BLaER1 (cell line): ENCODE measurements around the gene CRY2.

Experiments used
- H3K27ac ChIP-seq: shearing (Covaris generic); formaldehyde crosslinking; 2 replicates; pipeline ENCODE4 v1.8.1; 2022
- H3K27me3 ChIP-seq: shearing (Covaris generic); formaldehyde crosslinking; 2 replicates; pipeline ENCODE4 v1.8.1; 2022
- H3K36me3 ChIP-seq: shearing (Covaris generic); formaldehyde crosslinking; 2 replicates; pipeline ENCODE4 v1.8.1; 2022
- H3K4me1 ChIP-seq: shearing (Covaris generic); formaldehyde crosslinking; 2 replicates; pipeline ENCODE4 v1.8.1; 2022
- H3K4me2 ChIP-seq: shearing (Covaris generic); formaldehyde crosslinking; 2 replicates; pipeline ENCODE4 v1.8.1; 2022
- H3K4me3 ChIP-seq: shearing (Covaris generic); formaldehyde crosslinking; 2 replicates; pipeline ENCODE4 v1.8.1; 2022
- H3K9ac ChIP-seq: shearing (Covaris generic); formaldehyde crosslinking; 2 replicates; pipeline ENCODE4 v1.8.1; 2022
- H3K9me3 ChIP-seq: shearing (Covaris generic); formaldehyde crosslinking; 2 replicates; pipeline ENCODE4 v1.8.1; 2022
- H4K20me1 ChIP-seq: shearing (Covaris generic); formaldehyde crosslinking; 2 replicates; pipeline ENCODE4 v1.8.1; 2022
- Cebpa-rat ChIP-seq: shearing (Covaris generic); IDR thresholded peaks from 2 replicates; pipeline ENCODE4 v1.8.1; 2022

Gene CRY2

DNA sequence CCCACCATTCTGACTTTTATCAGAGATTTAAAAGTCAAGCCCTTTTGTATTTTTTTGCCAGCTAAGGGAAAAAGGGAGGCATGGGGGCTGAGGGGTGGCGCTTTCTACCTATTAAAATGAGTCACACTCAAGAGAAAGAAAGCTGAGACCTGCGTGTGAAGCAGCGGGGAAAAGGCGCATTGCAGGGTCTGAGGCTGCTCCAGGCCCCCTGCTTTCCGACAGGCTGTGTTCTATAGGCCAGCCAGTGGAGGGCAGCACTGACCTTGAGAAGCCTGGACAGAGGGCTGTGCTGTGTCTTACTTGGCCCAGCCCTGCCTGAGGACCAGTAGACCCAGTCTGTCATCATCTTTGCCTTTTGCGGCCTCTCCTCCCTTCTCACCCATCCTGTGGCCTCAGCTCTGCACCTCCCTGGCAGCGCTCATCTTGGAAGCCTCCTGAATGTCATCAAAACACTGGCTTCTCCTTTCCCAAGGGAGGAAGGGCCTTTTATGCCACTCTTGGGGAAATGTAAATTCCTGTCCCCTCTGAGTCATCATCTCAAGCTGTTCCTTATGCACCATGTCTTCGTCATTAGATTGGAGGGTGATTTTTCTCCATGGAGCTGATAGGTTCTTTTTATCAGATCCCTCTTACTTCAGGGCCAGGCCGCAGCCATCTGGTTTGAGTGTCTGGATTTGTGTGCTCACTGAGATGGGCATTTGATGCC lies 25.5 kb downstream of the CRY2 start:
- H3K27ac ChIP-seq, result no peak overlapping the region; the same call in 1 of the 2 replicates
- peaks cover 94% of the 10 kb centered on the region for H3K36me3 ChIP-seq
- no peak overlapping the region for H3K9ac ChIP-seq
- H3K9me3 ChIP-seq, result no peaks in the 10 kb centered on the region
- peaks cover 56% of the 10 kb centered on the region for H4K20me1 ChIP-seq
- H3K27me3 ChIP-seq, result no peaks in the 10 kb centered on the region; the same call in 1 of the 2 replicates
- TF ChIP-seq Cebpa-rat, result no peak
- H3K4me1 ChIP-seq, result peaks cover 25% of the 10 kb centered on the region
- no peak overlapping the region for H3K4me3 ChIP-seq
- H3K4me2 ChIP-seq, result peak overlapping the region; percentile 56

DNA sequence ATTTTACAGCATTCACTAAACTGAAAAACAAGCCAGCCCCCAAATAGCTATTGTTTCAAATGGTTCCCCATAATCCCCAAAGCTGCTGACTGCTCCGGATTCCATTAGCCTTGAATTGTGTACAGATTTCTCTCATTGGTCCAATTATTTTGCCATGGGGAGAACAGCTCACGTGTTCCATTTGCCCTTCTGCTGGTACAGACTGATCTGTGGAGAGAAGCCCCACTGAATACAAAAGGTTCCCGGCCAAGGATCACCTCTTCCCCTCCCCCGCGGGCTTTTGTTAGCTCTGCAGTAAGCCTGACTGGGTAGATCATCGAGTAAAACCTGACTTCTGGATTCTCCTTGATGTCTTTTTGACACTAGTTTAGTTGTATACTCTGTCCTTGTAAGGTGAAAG lies 29.1 kb downstream of the CRY2 start:
- Histone ChIP-seq H3K4me1 (peaks cover 19% of the 10 kb centered on the region), H3K4me2 (no peak overlapping the region), H3K4me3 (no peak overlapping the region), H3K9me3 (no peaks in the 10 kb centered on the region), H4K20me1 (peaks cover 62% of the 10 kb centered on the region), H3K27ac (no peak overlapping the region), H3K27me3 (no peaks in the 10 kb centered on the region), H3K36me3 (peaks cover 88% of the 10 kb centered on the region), H3K9ac (no peak overlapping the region)
- TF ChIP-seq Cebpa-rat, result no peak

DNA sequence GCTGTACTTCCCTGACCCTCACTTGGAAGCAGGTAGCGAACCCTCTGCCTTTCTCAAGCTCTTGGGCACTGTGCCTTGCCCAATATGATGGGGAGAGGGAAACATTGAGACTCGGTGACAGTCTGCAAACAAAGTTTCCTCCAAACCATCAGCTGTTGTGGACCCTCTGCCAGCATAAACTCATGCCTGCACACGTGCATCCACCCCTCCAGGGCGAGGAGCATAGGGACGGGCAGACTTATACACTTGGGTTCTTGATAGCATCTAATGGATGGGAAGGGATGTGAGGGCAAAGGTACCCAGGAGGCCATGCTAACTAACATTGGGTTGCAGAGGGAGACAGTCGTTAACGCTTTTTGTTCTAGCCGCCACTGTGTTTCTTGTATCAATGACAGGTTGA lies 29.9 kb downstream of the CRY2 start:
- H3K9me3 ChIP-seq, result no peaks in the 10 kb centered on the region
- H3K27ac ChIP-seq, result no peak overlapping the region
- no peak overlapping the region for H3K4me3 ChIP-seq
- H3K4me1 ChIP-seq, result peaks cover 11% of the 10 kb centered on the region
- no peak for TF ChIP-seq Cebpa-rat
- no peak overlapping the region for H3K4me2 ChIP-seq
- H3K36me3 ChIP-seq, result peaks cover 92% of the 10 kb centered on the region
- peaks cover 62% of the 10 kb centered on the region for H4K20me1 ChIP-seq
- H3K9ac ChIP-seq, result no peak overlapping the region
- H3K27me3 ChIP-seq, result no peaks in the 10 kb centered on the region

DNA sequence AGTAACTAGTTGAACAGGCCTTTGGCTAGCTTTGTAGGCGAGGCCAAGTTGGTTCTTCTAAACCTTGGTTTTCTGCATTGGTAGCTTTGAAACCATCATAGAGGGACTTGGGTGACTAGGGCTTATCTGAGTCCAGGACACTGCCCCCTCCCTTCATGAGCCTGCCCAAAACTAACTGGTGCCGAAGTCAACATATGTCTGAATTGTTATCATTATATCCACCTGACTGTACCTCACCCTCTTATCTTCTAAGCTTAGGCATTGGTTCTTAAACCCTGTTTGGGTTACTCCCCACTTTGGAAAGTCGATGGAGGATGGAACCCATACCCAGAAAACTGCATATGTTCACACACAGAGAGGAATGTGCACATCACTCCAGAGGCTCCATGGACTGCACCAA lies 30.6 kb downstream of the CRY2 start:
- H3K4me3 ChIP-seq, result no peak overlapping the region
- H4K20me1 ChIP-seq, result peaks cover 62% of the 10 kb centered on the region
- H3K9ac ChIP-seq, result no peak overlapping the region
- H3K4me1 ChIP-seq, result peaks cover 4% of the 10 kb centered on the region
- H3K9me3 ChIP-seq, result no peaks in the 10 kb centered on the region
- H3K36me3 ChIP-seq, result peaks cover 93% of the 10 kb centered on the region
- no peak overlapping the region for H3K27ac ChIP-seq
- H3K4me2 ChIP-seq, result no peak overlapping the region
- no peak for TF ChIP-seq Cebpa-rat
- H3K27me3 ChIP-seq, result no peaks in the 10 kb centered on the region

DNA sequence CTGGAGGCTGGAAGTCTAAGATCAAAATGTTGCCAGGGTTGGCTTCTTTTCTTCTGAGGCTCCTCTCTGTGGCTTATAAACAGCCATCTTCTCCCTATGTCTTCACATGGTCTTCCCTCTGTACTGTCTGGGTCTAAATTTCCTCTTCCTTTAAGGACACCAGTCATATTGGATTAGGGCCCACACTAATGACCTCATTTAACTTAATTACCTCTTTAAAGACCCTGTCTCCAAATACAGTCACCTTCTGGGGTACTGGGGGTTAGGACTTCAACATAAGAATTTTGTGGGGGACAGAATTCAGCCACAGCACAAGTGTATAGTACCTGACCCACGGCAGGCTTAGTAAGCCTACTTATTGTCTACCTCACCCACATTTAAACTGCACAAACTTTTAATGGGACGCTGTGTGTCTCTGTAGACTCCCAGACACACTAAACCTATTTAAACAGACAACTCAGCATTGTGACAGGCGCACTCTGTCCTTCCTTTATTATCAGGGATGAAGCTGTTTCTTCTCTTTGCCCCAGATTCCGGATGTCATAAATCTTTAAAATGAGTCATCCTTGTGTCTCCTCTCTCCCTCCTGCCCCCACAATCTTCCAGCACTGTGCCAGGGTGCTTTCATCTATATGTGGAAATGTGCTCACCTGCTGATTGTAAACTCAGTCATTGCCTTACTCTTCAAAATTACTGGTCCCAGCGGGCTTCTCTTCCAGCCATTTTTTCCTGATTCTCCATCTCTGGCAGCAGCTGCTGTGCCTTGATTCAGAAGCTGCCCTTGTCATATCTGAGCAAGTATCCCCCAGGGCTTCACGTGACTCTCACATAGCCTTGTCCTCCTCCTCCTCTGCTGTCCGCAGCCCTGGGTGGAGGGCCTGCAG lies 32.8 kb downstream of the CRY2 start:
- Histone ChIP-seq H3K27ac (no peak overlapping the region), H3K27me3 (no peaks in the 10 kb centered on the region), H3K4me3 (no peak overlapping the region), H3K4me2 (no peak overlapping the region), H3K9me3 (no peaks in the 10 kb centered on the region), H3K9ac (no peak overlapping the region), H3K36me3 (peaks cover 73% of the 10 kb centered on the region), H3K4me1 (peaks cover 2% of the 10 kb centered on the region; the same call in 1 of the 2 replicates), H4K20me1 (peaks cover 81% of the 10 kb centered on the region)
- no peak for TF ChIP-seq Cebpa-rat

DNA sequence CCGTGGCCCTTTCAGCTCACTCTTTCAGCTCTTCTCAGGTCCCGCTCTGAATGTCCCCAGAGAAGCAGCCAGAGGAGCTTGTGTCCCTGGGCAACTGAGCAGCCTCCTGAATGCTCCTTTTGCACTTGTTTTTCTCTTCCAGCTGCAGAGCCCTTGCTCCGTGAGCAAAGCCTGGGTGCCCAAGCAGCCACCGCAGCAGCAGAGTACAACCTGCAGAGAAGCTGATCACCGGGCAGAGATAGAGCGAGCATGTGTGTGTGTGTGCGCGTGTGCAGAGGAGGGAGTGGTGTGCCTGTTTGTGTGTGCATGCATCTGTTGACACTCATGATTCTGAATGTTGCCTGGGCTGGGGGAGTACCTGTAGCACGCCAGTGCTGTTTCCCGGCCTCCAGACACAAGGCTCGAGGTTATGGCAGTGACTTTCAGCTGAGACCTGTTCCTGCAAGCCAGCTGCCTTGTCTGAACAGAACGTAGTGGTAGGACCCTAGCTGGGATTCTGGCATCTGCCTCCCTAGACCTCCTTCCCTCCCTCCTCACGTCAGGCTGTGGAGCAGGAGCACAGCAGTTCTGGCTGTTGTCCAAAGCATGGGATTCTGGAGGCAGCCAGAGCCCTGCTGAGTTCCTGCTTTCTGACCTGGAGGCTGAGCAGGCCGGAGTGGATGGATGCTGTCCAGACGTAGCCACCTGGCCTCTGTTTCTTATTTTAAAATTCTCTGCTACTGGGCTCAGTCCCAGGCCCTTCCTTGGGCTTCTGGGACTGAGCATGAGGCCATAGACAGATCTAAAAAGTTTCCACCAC lies 33.7 kb downstream of the CRY2 start:
- peaks cover 79% of the 10 kb centered on the region for H4K20me1 ChIP-seq
- H3K36me3 ChIP-seq, result peaks cover 63% of the 10 kb centered on the region
- H3K4me1 ChIP-seq, result peaks cover 8% of the 10 kb centered on the region
- TF ChIP-seq Cebpa-rat, result no peak
- no peak overlapping the region for H3K4me3 ChIP-seq
- no peak overlapping the region for H3K9ac ChIP-seq
- H3K9me3 ChIP-seq, result no peaks in the 10 kb centered on the region
- no peaks in the 10 kb centered on the region; the same call in 1 of the 2 replicates for H3K27me3 ChIP-seq
- H3K27ac ChIP-seq, result no peak overlapping the region
- no peak overlapping the region for H3K4me2 ChIP-seq

DNA sequence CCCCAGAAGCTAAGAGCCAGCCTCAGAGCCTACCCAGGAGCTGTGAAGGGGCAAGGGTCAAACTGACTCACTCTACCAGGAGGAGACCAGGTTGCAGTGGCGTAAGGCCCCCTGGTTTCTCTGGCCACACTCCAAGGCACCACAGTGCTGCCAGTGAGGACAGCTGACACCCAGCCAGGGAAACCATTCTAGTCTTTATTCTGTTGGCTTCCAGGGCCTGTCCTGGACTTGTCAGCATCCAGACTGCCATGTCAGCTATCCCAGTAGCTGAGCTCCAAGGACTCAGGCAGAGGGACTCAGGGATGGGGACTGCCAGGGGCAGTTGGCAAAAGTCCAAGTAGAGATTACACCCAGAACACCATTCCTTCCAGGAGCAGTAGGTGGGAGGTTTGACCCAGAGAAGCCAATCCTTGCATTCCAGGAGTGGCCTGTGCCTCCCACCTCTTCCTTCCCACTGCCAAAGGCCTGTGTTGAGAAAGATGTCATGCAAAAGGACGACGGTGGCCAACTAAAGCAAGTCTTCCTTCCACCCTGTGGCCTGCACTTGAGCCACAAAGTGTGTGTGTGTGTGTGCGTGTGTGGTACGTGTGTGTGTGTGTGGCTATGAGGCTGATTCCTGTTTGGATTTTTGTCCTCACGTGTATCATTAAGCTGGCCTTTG lies 34.6 kb downstream of the CRY2 start:
- TF ChIP-seq Cebpa-rat, result no peak
- no peak overlapping the region for H3K9ac ChIP-seq
- H3K9me3 ChIP-seq, result no peaks in the 10 kb centered on the region
- peaks cover 10% of the 10 kb centered on the region for H3K4me1 ChIP-seq
- H3K27me3 ChIP-seq, result no peaks in the 10 kb centered on the region; the same call in 1 of the 2 replicates
- H3K36me3 ChIP-seq, result peaks cover 55% of the 10 kb centered on the region
- no peak overlapping the region for H3K4me2 ChIP-seq
- no peak overlapping the region for H3K27ac ChIP-seq
- H3K4me3 ChIP-seq, result no peak overlapping the region
- peaks cover 81% of the 10 kb centered on the region for H4K20me1 ChIP-seq

DNA sequence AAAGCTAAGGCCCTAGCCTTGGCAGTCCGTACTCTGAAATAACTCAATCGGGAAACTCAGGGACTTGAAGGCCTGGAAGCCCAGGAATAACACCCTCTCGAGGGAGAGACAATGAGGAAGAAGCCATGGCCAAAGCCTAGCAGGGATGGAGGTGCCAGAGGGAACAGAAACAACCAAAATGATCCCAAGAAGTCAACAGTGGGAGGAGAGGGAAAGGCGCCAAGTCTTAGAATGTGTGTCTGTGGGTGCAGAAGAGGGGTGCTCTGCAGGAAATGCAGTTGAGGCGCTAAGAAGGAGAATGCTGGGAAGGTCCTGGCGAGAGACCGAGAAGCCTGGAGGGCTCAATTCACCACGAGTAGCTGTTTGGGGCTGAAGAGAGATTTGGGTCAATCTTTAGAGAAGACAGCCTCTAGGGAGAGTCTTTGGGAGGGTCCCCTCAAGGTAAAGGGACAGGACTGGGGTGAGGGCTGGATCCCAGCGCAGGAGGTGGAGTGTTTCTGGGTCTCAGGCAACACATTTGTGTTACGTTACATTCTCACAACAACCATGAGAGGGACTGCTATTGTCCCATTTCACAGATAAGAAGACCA lies 37.4 kb downstream of the CRY2 start:
- peak overlapping the region; percentile 58 for H3K4me2 ChIP-seq
- no peak overlapping the region for H3K27ac ChIP-seq
- no peaks in the 10 kb centered on the region; the same call in 1 of the 2 replicates for H3K27me3 ChIP-seq
- TF ChIP-seq Cebpa-rat, result no peak
- H3K36me3 ChIP-seq, result peaks cover 32% of the 10 kb centered on the region
- H3K4me3 ChIP-seq, result 0 out of 2 replicates have a peak overlapping the region, but pooled peaks have one; percentile 70
- peaks cover 81% of the 10 kb centered on the region for H4K20me1 ChIP-seq
- H3K4me1 ChIP-seq, result peaks cover 10% of the 10 kb centered on the region
- no peaks in the 10 kb centered on the region for H3K9me3 ChIP-seq
- H3K9ac ChIP-seq, result no peak overlapping the region
